ENCODE data around the gene ZNF827.

DNA sequence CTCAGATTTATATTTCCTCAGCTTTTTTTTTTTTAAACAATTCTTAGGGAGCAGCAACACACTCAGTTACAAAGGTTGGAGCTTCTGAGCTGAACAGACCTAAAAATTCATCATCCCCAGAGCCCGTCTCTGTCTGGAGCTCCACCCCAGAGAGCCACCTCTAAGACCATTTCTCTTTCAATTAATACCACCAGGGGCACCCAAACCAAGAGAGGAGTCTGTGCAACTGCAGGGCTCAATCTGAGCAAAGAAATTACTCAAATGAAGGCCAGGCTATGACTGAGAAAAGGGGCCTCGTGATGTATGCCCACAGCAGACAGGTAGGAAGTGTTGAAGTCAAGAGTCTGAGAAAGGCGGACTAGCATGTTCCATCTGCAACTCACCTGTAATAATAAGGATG lies 163.2 kb downstream of the ZNF827 start:
- TF ChIP-seq, protein P1, sequence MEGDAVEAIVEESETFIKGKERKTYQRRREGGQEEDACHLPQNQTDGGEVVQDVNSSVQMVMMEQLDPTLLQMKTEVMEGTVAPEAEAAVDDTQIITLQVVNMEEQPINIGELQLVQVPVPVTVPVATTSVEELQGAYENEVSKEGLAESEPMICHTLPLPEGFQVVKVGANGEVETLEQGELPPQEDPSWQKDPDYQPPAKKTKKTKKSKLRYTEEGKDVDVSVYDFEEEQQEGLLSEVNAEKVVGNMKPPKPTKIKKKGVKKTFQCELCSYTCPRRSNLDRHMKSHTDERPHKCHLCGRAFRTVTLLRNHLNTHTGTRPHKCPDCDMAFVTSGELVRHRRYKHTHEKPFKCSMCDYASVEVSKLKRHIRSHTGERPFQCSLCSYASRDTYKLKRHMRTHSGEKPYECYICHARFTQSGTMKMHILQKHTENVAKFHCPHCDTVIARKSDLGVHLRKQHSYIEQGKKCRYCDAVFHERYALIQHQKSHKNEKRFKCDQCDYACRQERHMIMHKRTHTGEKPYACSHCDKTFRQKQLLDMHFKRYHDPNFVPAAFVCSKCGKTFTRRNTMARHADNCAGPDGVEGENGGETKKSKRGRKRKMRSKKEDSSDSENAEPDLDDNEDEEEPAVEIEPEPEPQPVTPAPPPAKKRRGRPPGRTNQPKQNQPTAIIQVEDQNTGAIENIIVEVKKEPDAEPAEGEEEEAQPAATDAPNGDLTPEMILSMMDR (IDR thresholded peaks at IDR 0.05), result no peak
- TF ChIP-seq TCF7L2 (IDR thresholded peaks at IDR 0.05; ENCODE audit: low read depth, low read length) (no peak), POLR2AphosphoS5 (IDR thresholded peaks at IDR 0.05; ENCODE audit: low read depth, low read length) (no peak)
- TF ChIP-seq, protein P2, sequence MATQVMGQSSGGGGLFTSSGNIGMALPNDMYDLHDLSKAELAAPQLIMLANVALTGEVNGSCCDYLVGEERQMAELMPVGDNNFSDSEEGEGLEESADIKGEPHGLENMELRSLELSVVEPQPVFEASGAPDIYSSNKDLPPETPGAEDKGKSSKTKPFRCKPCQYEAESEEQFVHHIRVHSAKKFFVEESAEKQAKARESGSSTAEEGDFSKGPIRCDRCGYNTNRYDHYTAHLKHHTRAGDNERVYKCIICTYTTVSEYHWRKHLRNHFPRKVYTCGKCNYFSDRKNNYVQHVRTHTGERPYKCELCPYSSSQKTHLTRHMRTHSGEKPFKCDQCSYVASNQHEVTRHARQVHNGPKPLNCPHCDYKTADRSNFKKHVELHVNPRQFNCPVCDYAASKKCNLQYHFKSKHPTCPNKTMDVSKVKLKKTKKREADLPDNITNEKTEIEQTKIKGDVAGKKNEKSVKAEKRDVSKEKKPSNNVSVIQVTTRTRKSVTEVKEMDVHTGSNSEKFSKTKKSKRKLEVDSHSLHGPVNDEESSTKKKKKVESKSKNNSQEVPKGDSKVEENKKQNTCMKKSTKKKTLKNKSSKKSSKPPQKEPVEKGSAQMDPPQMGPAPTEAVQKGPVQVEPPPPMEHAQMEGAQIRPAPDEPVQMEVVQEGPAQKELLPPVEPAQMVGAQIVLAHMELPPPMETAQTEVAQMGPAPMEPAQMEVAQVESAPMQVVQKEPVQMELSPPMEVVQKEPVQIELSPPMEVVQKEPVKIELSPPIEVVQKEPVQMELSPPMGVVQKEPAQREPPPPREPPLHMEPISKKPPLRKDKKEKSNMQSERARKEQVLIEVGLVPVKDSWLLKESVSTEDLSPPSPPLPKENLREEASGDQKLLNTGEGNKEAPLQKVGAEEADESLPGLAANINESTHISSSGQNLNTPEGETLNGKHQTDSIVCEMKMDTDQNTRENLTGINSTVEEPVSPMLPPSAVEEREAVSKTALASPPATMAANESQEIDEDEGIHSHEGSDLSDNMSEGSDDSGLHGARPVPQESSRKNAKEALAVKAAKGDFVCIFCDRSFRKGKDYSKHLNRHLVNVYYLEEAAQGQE (IDR thresholded peaks at IDR 0.05; ENCODE audit: insufficient read depth in 1 of 2, low read depth in 2 of 2, low read length in 1 of 2), result no peak
